DOHH2 (cell line): ENCODE results near the gene ANXA4.
"Not testable (repeated sequence)": the region's sequence is repeated elsewhere in the genome, so short reads cannot be mapped to it uniquely, and the experiment has no call there.

Experiments used
- H3F3A ChIP-seq: fragments of 200-600 bp; sonication (generic), shearing (Covaris generic); 2 replicates; pipeline ENCODE4 v1.6.0; 2016; ENCODE audit warnings: antibody characterized with exemption, mild to moderate bottlenecking; ENCODE audit not compliant: control insufficient read depth, insufficient read depth
- H3K27ac ChIP-seq: fragments of 200-600 bp; sonication (generic); 2 replicates; pipeline ENCODE4 v1.5.1; 2014; ENCODE audit warnings: low read depth, mild to moderate bottlenecking, low read length, moderate library complexity
- H3K27me3 ChIP-seq: fragments of 200-600 bp; sonication (generic); 2 replicates; pipeline ENCODE4 v1.6.1; 2014; ENCODE audit warnings: mild to moderate bottlenecking, low read length, mixed read lengths; ENCODE audit not compliant: control insufficient read depth
- H3K36me3 ChIP-seq: fragments of 200-600 bp; sonication (generic); 2 replicates; pipeline ENCODE4 v1.6.1; 2014; ENCODE audit warnings: mild to moderate bottlenecking, low read length, moderate library complexity, mixed read lengths; ENCODE audit not compliant: control insufficient read depth
- H3K4me1 ChIP-seq: fragments of 200-600 bp; sonication (generic); 2 replicates; pipeline ENCODE4 v1.6.1; 2014; ENCODE audit warnings: mild to moderate bottlenecking, low read length, mixed read lengths; ENCODE audit not compliant: control insufficient read depth
- H3K4me2 ChIP-seq: fragments of 200-600 bp; sonication (generic); 2 replicates; pipeline ENCODE4 v1.6.0; 2014; ENCODE audit warnings: mild to moderate bottlenecking, low read length, moderate library complexity
- H3K4me3 ChIP-seq: fragments of 200-600 bp; sonication (generic); 2 replicates; pipeline ENCODE4 v1.5.1; 2014; ENCODE audit warnings: mild to moderate bottlenecking, low read length, mixed read lengths
- H3K79me2 ChIP-seq: fragments of 200-600 bp; sonication (generic); 2 replicates; pipeline ENCODE4 v1.6.1; 2014; ENCODE audit warnings: mild to moderate bottlenecking, low read length, mixed read lengths; ENCODE audit not compliant: control insufficient read depth
- H3K9me2 ChIP-seq: fragments of 200-600 bp; sonication (generic); replicated peaks from 2 replicates; pipeline ENCODE4 v1.6.1; 2014; ENCODE audit warnings: mild to moderate bottlenecking, low read length, mixed read lengths; ENCODE audit not compliant: control insufficient read depth
- H3K9me3 ChIP-seq: fragments of 200-600 bp; sonication (generic); 2 replicates; pipeline ENCODE4 v1.6.1; 2014; ENCODE audit warnings: antibody characterized with exemption, low read length, mixed read lengths; ENCODE audit not compliant: control insufficient read depth, insufficient read depth
- H4K20me1 ChIP-seq: fragments of 200-600 bp; sonication (generic); 2 replicates; pipeline ENCODE4 v1.6.0; 2014; ENCODE audit warnings: low read depth, mild to moderate bottlenecking, antibody characterized with exemption, low read length, moderate library complexity; ENCODE audit not compliant: control insufficient read depth, insufficient read depth
- CTCF ChIP-seq: fragments of 200-600 bp; sonication (generic); IDR thresholded peaks from one replicate; pipeline ENCODE4 v1.5.1; 2014; ENCODE audit warnings: antibody characterized with exemption, mild to moderate bottlenecking, low read depth, low read length; ENCODE audit not compliant: poor library complexity, severe bottlenecking
- EZH2phosphoT487 ChIP-seq: fragments of 200-600 bp; sonication (generic); IDR thresholded peaks from 2 replicates; pipeline ENCODE4 v1.6.1; 2017; ENCODE audit warnings: borderline replicate concordance, mild to moderate bottlenecking, antibody characterized with exemption, low read length, moderate library complexity, mixed read lengths

The ANXA4 gene

GRCh38 chr2:69734854-69735544 is 6.9 kb upstream of the ANXA4 start:
- no peaks in the 10 kb centered on the region for H3K9me2 ChIP-seq
- H3K4me2 ChIP-seq: no peak overlapping the region
- no peak overlapping the region for H3K27ac ChIP-seq
- no peaks in the 10 kb centered on the region for H3K36me3 ChIP-seq
- no peak for TF ChIP-seq CTCF
- no peak for TF ChIP-seq EZH2phosphoT487
- no peaks in the 10 kb centered on the region for H3K9me3 ChIP-seq
- H3K27me3 ChIP-seq: no peaks in the 10 kb centered on the region
- H3K4me1 ChIP-seq: peaks cover 12% of the 10 kb centered on the region
- H3F3A ChIP-seq: no peaks in the 10 kb centered on the region
- H4K20me1 ChIP-seq: no peaks in the 10 kb centered on the region
- H3K4me3 ChIP-seq: no peak overlapping the region
- H3K79me2 ChIP-seq: no peaks in the 10 kb centered on the region

GRCh38 chr2:69735686-69736085 is 6.2 kb upstream of the ANXA4 start:
- Histone ChIP-seq H3K4me2 (no peak overlapping the region), H3K4me1 (peaks cover 12% of the 10 kb centered on the region), H3K36me3 (no peaks in the 10 kb centered on the region), H3K9me3 (no peaks in the 10 kb centered on the region), H3F3A (no peaks in the 10 kb centered on the region), H3K27me3 (no peaks in the 10 kb centered on the region), H3K79me2 (no peaks in the 10 kb centered on the region), H3K9me2 (no peaks in the 10 kb centered on the region), H4K20me1 (no peaks in the 10 kb centered on the region), H3K4me3 (no peak overlapping the region), H3K27ac (no peak overlapping the region)
- TF ChIP-seq EZH2phosphoT487: no peak
- TF ChIP-seq CTCF: no peak

GRCh38 chr2:69738149-69738548 is 3.8 kb upstream of the ANXA4 start:
- H3K79me2 ChIP-seq, H3K36me3 ChIP-seq, H3K27ac ChIP-seq, H4K20me1 ChIP-seq, H3K27me3 ChIP-seq, H3K4me2 ChIP-seq, H3K9me2 ChIP-seq, H3K4me3 ChIP-seq, H3F3A ChIP-seq, H3K9me3 ChIP-seq: not testable (repeated sequence)
- peaks cover 24% of the 10 kb centered on the region for H3K4me1 ChIP-seq

- Histone ChIP-seq H3F3A (no peaks in the 10 kb centered on the region), H3K79me2 (no peaks in the 10 kb centered on the region), H3K4me2 (no peak overlapping the region), H3K27me3 (peaks cover 5% of the 10 kb centered on the region; the same call in 1 of the 2 replicates), H3K4me1 (peaks cover 19% of the 10 kb centered on the region), H4K20me1 (no peaks in the 10 kb centered on the region), H3K9me3 (no peaks in the 10 kb centered on the region), H3K36me3 (no peaks in the 10 kb centered on the region), H3K9me2 (no peaks in the 10 kb centered on the region), H3K4me3 (no peak overlapping the region), H3K27ac (no peak overlapping the region)
- no peak for TF ChIP-seq EZH2phosphoT487
- TF ChIP-seq CTCF: no peak
Observed at GRCh38 chr2:69740502-69740951, 1.4 kb upstream of the ANXA4 start.
